A673 (cell line): ENCODE data around the gene PICALM. TPM values are rescaled to one million over a fixed set of nuclear protein-coding genes. Genes with fewer than 3 reads are reported as not detected.

Experiments used
- BruUV-seq: library from RNA; stranded (reverse); fragments of 400-500 nt; replicated peaks from 2 replicates; lab custom pipeline; 2021; lab: Mats Ljungman, UMichigan
- CTCF ChIA-PET: fragments of 300-600 bp; sonication (Branson Sonifier 250); formaldehyde crosslinking; loops from one replicate; lab custom pipeline; 2022; ENCODE audit warnings: antibody characterized with exemption; lab: Charles Lee
- POLR2A ChIA-PET: fragments of 300-600 bp; sonication (Branson Sonifier 250); formaldehyde crosslinking; loops from one replicate; lab custom pipeline; 2022; ENCODE audit warnings: antibody characterized with exemption; ENCODE audit not compliant: low non-redundant PET; lab: Charles Lee
- DNase-seq: peaks from one replicate; pipeline ENCODE4 v3.0.0-alpha.2; 2015; ENCODE audit warnings: low spot score
- H3K27ac ChIP-seq: fragments of 200-600 bp; sonication (generic); 2 replicates; pipeline ENCODE4 v1.5.1; 2016; ENCODE audit warnings: mixed run types, low read depth, mild to moderate bottlenecking, mixed read lengths, antibody characterized with exemption, low read length; ENCODE audit not compliant: poor library complexity, severe bottlenecking
- H3K27me3 ChIP-seq: fragments of 200-600 bp; sonication (generic); replicated peaks from 2 replicates; pipeline ENCODE4 v1.6.1; 2017; ENCODE audit warnings: mixed run types, low read depth, mild to moderate bottlenecking, mixed read lengths, antibody characterized with exemption, low read length; ENCODE audit not compliant: insufficient read depth, poor library complexity
- H3K36me3 ChIP-seq: fragments of 200-600 bp; sonication (generic); 2 replicates; pipeline ENCODE4 v1.6.1; 2016; ENCODE audit warnings: mixed run types, mild to moderate bottlenecking, mixed read lengths, antibody characterized with exemption, low read length; ENCODE audit not compliant: insufficient read depth, poor library complexity, severe bottlenecking
- H3K4me1 ChIP-seq: fragments of 200-600 bp; sonication (generic); 2 replicates; pipeline ENCODE4 v1.6.1; 2017; ENCODE audit warnings: mixed run types, mild to moderate bottlenecking, mixed read lengths, antibody characterized with exemption, low read length; ENCODE audit not compliant: insufficient read depth, poor library complexity, severe bottlenecking
- H3K4me3 ChIP-seq: fragments of 200-600 bp; sonication (generic); 2 replicates; pipeline ENCODE4 v1.5.1; 2016; ENCODE audit warnings: low read depth, mixed run types, mild to moderate bottlenecking, mixed read lengths, low read length; ENCODE audit not compliant: poor library complexity, severe bottlenecking
- H3K9me3 ChIP-seq: fragments of 200-600 bp; sonication (generic); 2 replicates; pipeline ENCODE4 v1.6.1; 2016; ENCODE audit warnings: mixed run types, low read depth, mild to moderate bottlenecking, mixed read lengths, antibody characterized with exemption, low read length; ENCODE audit not compliant: poor library complexity, severe bottlenecking
- EZH2 ChIP-seq: fragments of 200-600 bp; sonication (generic); IDR thresholded peaks from 2 replicates; pipeline ENCODE4 v1.6.1; 2017; ENCODE audit warnings: borderline replicate concordance, low read depth, mild to moderate bottlenecking, mixed read lengths, antibody characterized with exemption, low read length; ENCODE audit not compliant: poor library complexity, severe bottlenecking
- intact Hi-C: fragments of 100-400 bp; cut with micrococcal nuclease; formaldehyde crosslinking; loops from one replicate; pipeline ENCODE4 v1.10.0; 2022; ENCODE audit not compliant: unreplicated experiment
- total RNA-seq: library from RNA; stranded (reverse); gene quantifications from 2 replicates; pipeline ENCODE4 v1.2.3, GENCODE V29; 2021
- TF ChIP-seq, protein P1 (sequence below): fragments of 300-800, 200-600 bp; sonication (generic); conservative IDR thresholded peaks from 2 replicates; pipeline ENCODE4 v1.5.1; 2017; ENCODE audit warnings: low read depth, mild to moderate bottlenecking, antibody characterized with exemption, low read length, moderate library complexity, mixed read lengths

Gene PICALM
- total RNA-seq, 1 experiment from 2014 or later = 174 TPM

DNA sequence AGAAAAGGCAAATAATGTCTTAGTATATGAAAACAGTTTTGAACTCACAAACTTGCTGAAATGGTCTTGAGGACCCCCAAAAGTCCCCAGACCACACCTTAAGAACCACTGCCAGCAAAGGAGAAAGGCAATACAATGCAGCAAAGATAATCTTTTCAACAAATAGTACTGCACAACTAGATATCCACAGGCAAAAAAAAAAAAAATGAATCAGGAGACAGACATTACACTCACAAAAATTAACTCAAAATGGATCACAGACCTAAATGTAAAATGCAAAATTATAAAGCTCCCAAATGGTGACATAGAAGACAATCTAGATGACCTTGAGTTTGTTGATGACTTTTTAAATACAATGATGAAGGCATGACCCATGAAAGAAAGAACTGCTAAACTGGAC lies 8.3 kb downstream of the PICALM start:
- Histone ChIP-seq H3K36me3 (no peaks in the 10 kb centered on the region), H3K9me3 (no peaks in the 10 kb centered on the region), H3K27ac (peak overlapping the region; percentile 2), H3K27me3 (no peaks in the 10 kb centered on the region), H3K4me1 (peaks cover 53% of the 10 kb centered on the region), H3K4me3 (no peak overlapping the region)
- DNase-seq = no peak
- intact Hi-C loops = no loop called here
- no peak for TF ChIP-seq EZH2
- TF ChIP-seq, protein P1, sequence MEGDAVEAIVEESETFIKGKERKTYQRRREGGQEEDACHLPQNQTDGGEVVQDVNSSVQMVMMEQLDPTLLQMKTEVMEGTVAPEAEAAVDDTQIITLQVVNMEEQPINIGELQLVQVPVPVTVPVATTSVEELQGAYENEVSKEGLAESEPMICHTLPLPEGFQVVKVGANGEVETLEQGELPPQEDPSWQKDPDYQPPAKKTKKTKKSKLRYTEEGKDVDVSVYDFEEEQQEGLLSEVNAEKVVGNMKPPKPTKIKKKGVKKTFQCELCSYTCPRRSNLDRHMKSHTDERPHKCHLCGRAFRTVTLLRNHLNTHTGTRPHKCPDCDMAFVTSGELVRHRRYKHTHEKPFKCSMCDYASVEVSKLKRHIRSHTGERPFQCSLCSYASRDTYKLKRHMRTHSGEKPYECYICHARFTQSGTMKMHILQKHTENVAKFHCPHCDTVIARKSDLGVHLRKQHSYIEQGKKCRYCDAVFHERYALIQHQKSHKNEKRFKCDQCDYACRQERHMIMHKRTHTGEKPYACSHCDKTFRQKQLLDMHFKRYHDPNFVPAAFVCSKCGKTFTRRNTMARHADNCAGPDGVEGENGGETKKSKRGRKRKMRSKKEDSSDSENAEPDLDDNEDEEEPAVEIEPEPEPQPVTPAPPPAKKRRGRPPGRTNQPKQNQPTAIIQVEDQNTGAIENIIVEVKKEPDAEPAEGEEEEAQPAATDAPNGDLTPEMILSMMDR = no peak
- POLR2A ChIA-PET = interaction anchor here (0.7 kb wide), 1 partner anchor 28 kb away, joined by 13 read pairs; no protein-coding TSS in a partner anchor
- no TSS peak for BruUV-seq
- CTCF ChIA-PET = no interaction called here

DNA sequence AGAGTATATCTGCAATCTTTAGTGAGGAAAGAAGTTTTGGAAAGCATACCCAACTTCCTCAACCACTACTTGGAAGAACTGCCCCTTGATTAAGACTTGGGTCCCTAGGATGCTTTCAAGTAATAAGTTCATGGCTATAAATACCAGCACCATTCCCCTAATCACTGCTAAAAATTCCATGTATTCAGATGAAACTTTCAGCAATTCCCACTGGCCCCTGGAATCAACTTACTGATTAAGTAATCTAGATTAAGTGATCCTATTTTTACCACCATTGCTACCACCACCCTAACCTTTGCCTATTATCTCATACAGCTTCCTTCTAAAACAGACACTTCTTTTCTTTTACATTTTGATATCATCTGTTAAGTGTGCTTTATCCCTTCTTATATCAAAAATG lies 10.5 kb downstream of the PICALM start:
- Histone ChIP-seq H3K9me3 (no peaks in the 10 kb centered on the region), H3K36me3 (no peaks in the 10 kb centered on the region), H3K4me3 (no peak overlapping the region), H3K27me3 (no peaks in the 10 kb centered on the region), H3K4me1 (peaks cover 32% of the 10 kb centered on the region), H3K27ac (no peak overlapping the region)
- POLR2A ChIA-PET = no interaction called here
- intact Hi-C loops = no loop called here
- TF ChIP-seq, protein P1 = no peak
- no peak for TF ChIP-seq EZH2
- CTCF ChIA-PET = no interaction called here
- no TSS peak for BruUV-seq
- DNase-seq = no peak

DNA sequence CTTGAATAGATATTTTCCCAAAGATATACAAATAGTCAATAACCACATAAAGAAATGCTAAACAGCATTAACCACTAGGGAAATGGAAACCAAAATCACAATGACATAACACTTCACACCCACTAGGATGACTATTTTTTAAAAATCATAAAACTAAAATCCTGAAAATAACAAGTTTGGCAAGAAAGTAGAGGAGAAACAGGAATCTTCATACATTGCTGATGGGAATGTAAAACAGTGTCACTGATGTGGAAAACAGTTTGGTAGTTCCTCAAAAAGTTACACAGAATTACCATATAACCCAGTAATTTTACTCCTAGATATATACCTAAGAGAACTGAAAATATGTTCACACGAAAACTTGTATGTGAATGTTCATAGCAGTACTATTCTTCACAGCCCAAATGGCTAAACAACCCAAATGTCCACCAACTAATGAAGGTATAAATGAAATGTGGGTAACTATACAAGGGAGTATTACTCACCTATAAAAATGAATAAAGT lies 12.5 kb downstream of the PICALM start:
- Histone ChIP-seq H3K9me3 (no peaks in the 10 kb centered on the region), H3K4me1 (peaks cover 16% of the 10 kb centered on the region), H3K27ac (no peak overlapping the region), H3K36me3 (no peaks in the 10 kb centered on the region), H3K27me3 (no peaks in the 10 kb centered on the region), H3K4me3 (no peak overlapping the region)
- ChIA-PET CTCF (no interaction called here), POLR2A (no interaction called here)
- no peak for TF ChIP-seq EZH2
- DNase-seq = no peak
- BruUV-seq = no TSS peak
- intact Hi-C loops = no loop called here
